ENCODE measurements around the gene CHST13.

CHST13 gene

DNA sequence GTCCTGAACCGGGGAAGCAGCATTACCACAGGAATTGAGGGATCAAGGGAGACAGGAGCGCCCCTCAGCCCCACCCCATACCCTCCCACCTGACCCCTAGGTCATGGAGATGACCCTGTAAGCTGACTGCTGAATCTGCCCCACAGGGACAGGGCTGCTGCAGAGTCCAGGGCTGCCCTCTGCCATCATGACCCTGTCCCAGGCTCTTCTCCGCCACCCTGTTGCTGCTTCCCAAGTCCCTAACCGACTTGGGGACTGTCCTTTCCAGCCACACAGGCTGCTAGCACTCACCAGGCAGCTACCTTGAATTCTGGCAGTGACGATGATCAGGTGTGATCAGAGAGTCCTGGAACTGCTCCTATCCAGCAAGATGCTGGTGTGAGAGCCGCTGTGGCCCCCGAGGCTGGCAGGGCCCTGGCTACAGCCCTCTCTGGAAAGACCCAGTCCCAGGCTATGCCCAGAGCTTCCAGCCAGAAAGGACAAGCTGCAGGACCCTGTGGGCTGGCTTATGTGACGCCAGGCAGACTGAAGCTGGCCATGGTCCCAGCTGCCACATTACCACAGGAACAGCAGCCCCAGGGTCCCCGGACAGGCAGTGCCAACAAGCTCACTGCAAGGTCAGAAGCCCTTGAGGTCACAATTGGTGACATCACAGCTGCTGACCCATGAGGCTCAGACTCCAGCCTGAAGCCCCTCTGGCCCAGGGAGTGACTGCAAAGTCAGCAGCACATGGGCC lies 34.5 kb downstream of the CHST13 start, which contains the start of gene C3orf22:
Gene C3orf22, minus strand, starts transcription at position 597 of the 736 bp plus-strand sequence. CDS start 5,542 bp downstream, outside the sequence.
- TF ChIP-seq TCF12 (IDR thresholded peaks at IDR 0.05; ENCODE audit: low read depth) (no peak), CREB1 (IDR thresholded peaks at IDR 0.05; ENCODE audit: low read depth) (no peak), YY1 (IDR thresholded peaks at IDR 0.05; ENCODE audit: low read depth) (no peak), TEAD4 (IDR thresholded peaks at IDR 0.05) (no peak), FOXM1 (IDR thresholded peaks at IDR 0.05; ENCODE audit: borderline replicate concordance, low read depth) (no peak), TAF1 (IDR thresholded peaks at IDR 0.05; ENCODE audit: low read depth) (no peak), CEBPB (IDR thresholded peaks at IDR 0.05) (no peak), ZBTB7A (IDR thresholded peaks at IDR 0.05; ENCODE audit: low read depth) (no peak), EGR1 (IDR thresholded peaks at IDR 0.05) (no peak), EP300 (IDR thresholded peaks at IDR 0.05; ENCODE audit: borderline replicate concordance) (no peak), RAD21 (IDR thresholded peaks at IDR 0.05; ENCODE audit: low read depth) (no peak), NFIC (IDR thresholded peaks at IDR 0.05) (no peak)
- TF ChIP-seq, protein P1, sequence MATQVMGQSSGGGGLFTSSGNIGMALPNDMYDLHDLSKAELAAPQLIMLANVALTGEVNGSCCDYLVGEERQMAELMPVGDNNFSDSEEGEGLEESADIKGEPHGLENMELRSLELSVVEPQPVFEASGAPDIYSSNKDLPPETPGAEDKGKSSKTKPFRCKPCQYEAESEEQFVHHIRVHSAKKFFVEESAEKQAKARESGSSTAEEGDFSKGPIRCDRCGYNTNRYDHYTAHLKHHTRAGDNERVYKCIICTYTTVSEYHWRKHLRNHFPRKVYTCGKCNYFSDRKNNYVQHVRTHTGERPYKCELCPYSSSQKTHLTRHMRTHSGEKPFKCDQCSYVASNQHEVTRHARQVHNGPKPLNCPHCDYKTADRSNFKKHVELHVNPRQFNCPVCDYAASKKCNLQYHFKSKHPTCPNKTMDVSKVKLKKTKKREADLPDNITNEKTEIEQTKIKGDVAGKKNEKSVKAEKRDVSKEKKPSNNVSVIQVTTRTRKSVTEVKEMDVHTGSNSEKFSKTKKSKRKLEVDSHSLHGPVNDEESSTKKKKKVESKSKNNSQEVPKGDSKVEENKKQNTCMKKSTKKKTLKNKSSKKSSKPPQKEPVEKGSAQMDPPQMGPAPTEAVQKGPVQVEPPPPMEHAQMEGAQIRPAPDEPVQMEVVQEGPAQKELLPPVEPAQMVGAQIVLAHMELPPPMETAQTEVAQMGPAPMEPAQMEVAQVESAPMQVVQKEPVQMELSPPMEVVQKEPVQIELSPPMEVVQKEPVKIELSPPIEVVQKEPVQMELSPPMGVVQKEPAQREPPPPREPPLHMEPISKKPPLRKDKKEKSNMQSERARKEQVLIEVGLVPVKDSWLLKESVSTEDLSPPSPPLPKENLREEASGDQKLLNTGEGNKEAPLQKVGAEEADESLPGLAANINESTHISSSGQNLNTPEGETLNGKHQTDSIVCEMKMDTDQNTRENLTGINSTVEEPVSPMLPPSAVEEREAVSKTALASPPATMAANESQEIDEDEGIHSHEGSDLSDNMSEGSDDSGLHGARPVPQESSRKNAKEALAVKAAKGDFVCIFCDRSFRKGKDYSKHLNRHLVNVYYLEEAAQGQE (IDR thresholded peaks at IDR 0.05; ENCODE audit: low read depth): no peak
- TF ChIP-seq, protein P2, sequence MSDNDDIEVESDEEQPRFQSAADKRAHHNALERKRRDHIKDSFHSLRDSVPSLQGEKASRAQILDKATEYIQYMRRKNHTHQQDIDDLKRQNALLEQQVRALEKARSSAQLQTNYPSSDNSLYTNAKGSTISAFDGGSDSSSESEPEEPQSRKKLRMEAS (IDR thresholded peaks at IDR 0.05): no peak
- TF ChIP-seq, protein P3, sequence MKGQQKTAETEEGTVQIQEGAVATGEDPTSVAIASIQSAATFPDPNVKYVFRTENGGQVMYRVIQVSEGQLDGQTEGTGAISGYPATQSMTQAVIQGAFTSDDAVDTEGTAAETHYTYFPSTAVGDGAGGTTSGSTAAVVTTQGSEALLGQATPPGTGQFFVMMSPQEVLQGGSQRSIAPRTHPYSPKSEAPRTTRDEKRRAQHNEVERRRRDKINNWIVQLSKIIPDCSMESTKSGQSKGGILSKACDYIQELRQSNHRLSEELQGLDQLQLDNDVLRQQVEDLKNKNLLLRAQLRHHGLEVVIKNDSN (IDR thresholded peaks at IDR 0.05): no peak

DNA sequence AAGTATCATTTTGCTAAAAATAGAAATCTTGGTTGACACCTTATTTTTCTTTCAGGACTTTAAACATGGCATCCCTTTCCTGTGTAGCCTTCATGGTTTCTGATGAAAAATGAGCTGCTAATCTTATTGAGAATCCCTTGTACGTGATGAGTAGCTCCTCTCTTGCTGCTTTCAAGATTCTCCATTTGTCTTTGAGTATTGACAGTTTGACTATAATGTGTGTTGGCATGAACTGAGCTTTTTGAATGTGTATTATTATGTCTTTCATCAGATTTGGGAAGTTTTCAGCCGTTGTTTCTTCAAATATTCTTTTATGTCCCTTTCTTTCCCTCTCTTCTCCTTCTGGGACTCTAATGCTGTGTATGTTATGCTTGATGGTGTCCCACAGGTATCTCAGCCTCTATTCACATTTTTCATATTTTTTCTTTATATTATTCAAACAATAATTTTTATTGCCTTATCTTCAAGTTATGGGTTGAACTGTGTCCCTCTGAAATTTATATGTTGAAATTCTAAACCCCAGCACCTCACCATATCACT lies 38.9 kb downstream of the CHST13 start:
- TF ChIP-seq, protein P3 (IDR thresholded peaks at IDR 0.05): no peak
- no peak for TF ChIP-seq EGR1 (IDR thresholded peaks at IDR 0.05)
- TF ChIP-seq FOXM1 (IDR thresholded peaks at IDR 0.05; ENCODE audit: borderline replicate concordance, low read depth): no peak
- no peak for TF ChIP-seq RAD21 (IDR thresholded peaks at IDR 0.05; ENCODE audit: low read depth)
- TF ChIP-seq TCF12 (IDR thresholded peaks at IDR 0.05; ENCODE audit: low read depth): no peak
- TF ChIP-seq EP300 (IDR thresholded peaks at IDR 0.05; ENCODE audit: borderline replicate concordance): no peak
- no peak for TF ChIP-seq TEAD4 (IDR thresholded peaks at IDR 0.05)
- TF ChIP-seq ZBTB7A (IDR thresholded peaks at IDR 0.05; ENCODE audit: low read depth): no peak
- TF ChIP-seq NFIC (IDR thresholded peaks at IDR 0.05): no peak
- no peak for TF ChIP-seq YY1 (IDR thresholded peaks at IDR 0.05; ENCODE audit: low read depth)
- TF ChIP-seq, protein P1 (IDR thresholded peaks at IDR 0.05; ENCODE audit: low read depth): no peak
- TF ChIP-seq CREB1 (IDR thresholded peaks at IDR 0.05; ENCODE audit: low read depth): no peak

DNA sequence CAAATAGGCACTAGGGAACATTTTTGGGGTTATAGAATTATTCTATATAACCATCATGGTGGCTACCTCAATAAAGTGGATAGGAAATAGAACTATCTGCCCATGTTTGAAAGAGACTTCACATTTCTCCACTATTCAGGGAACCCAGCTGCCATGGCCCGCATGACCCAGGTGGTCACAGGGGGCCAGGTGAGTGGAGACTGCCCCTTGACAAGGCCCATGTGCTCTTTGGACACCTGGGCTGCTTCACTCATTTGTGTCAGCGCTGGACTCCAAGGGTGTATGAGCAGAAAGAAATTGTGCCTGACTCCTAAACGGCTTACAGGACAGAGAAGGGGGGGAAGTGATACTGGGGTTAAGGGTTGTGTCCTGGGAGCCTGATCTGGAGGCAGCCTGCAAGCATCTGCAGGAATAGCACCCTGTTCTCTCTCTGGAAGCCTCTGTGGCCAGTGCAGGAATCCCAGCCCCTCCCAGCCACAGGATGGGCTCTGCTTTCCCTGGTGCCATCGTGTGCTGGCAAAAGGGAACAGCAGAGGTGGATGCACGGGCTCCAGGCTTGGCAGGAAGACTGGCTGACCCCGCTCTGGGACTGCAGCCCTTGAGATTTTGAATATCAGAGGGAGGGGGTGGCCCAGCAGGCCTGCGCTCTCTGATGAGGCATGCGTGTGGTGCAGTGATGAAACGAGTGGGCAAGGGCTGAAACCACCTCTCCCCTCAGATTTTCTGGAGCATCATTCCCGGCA lies 43.9 kb downstream of the CHST13 start:
- no peak for TF ChIP-seq CREB1 (IDR thresholded peaks at IDR 0.05; ENCODE audit: low read depth)
- TF ChIP-seq, protein P2 (IDR thresholded peaks at IDR 0.05): no peak
- TF ChIP-seq CEBPB (IDR thresholded peaks at IDR 0.05): no peak
- no peak for TF ChIP-seq YY1 (IDR thresholded peaks at IDR 0.05; ENCODE audit: low read depth)
- TF ChIP-seq, protein P1 (IDR thresholded peaks at IDR 0.05; ENCODE audit: low read depth): no peak
- TF ChIP-seq EGR1 (IDR thresholded peaks at IDR 0.05): no peak
- TF ChIP-seq FOXM1 (IDR thresholded peaks at IDR 0.05; ENCODE audit: borderline replicate concordance, low read depth): no peak
- TF ChIP-seq EP300 (IDR thresholded peaks at IDR 0.05; ENCODE audit: borderline replicate concordance): no peak
- TF ChIP-seq RAD21 (IDR thresholded peaks at IDR 0.05; ENCODE audit: low read depth): peak; percentile 31; the same call in 1 of the 2 replicates

Data from Ishikawa (cell line).